ENCODE data around the gene TMEM17.
A peak's percentile ranks its signal among the peaks of the same experiment; 100 is the strongest.

Gene TMEM17

DNA sequence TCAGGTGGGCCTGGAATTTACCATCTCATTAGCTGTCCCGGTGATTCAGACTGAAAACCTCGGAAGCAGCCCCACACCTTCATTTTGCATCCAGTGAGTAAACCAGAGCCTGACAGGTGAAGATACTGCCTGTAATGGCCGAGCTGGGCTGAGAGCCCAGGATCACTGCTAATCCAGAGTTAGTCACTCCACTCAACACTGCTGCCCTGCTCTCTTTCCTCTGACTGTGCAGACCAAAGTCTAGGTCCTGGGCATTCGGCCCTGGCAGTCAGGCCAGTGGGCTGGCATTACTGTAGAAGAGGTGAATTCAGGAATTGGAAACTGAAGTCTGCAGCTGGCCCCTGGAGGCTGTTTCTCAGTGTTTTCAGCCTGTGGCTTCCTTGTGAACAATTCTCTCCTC is 44.3 kb downstream of the TMEM17 start:
- H3K27me3 ChIP-seq (ENCODE audit: control insufficient read depth in 3 of 3, insufficient read depth in 3 of 3, low read depth in 1 of 3, low read length in 3 of 3), result no peaks in the 10 kb centered on the region
- no CpG with 5 or more reads among the region's 4 CpGs for WGBS, 2 donors (ENCODE audit: extremely low coverage in 2 of 2, insufficient read length in 2 of 2, insufficient replicate concordance in 1 of 2)
- no peak overlapping the region for H2BK12ac ChIP-seq (ENCODE audit: low read length)
- H2AK5ac ChIP-seq (ENCODE audit: low read depth, low read length), result peak overlapping the region; percentile 72
- no peaks in the 10 kb centered on the region for H3K79me1 ChIP-seq (ENCODE audit: low read depth, low read length)
- no peak for DNase-seq (ENCODE audit: low spot score)
- peak overlapping the region; percentile 42 for H2BK15ac ChIP-seq (ENCODE audit: low read length)
- H2BK5ac ChIP-seq (ENCODE audit: low read length), result no peak overlapping the region
- H3K23ac ChIP-seq (ENCODE audit: low read depth, low read length, poor library complexity), result no peak overlapping the region
- H3K36me3 ChIP-seq (replicated peaks in 1 of 2; ENCODE audit: control insufficient read depth in 2 of 2, insufficient read depth in 2 of 2, low read length in 2 of 2), result no peaks in the 10 kb centered on the region
- no peaks in the 10 kb centered on the region for H3K9me3 ChIP-seq (replicated peaks in 1 of 2; ENCODE audit: control insufficient read depth in 2 of 2, insufficient read depth in 1 of 2, low read depth in 1 of 2, low read length in 2 of 2)
- no peak overlapping the region for H4K8ac ChIP-seq (ENCODE audit: low read depth, low read length)
- H3K14ac ChIP-seq (ENCODE audit: low read length), result peak overlapping the region; percentile 12
- H3K4me3 ChIP-seq (ENCODE audit: low read length in 2 of 2), result no peak overlapping the region
- no peak overlapping the region for H4K91ac ChIP-seq (ENCODE audit: low read depth, low read length, poor library complexity)
- no peak overlapping the region for H3K27ac ChIP-seq (replicated peaks; ENCODE audit: low read length)
- H3K9ac ChIP-seq (ENCODE audit: low read depth, low read length, poor library complexity), result peak overlapping the region; percentile 21
- no peak overlapping the region for H3K4ac ChIP-seq (ENCODE audit: low read length)
- H3K18ac ChIP-seq (ENCODE audit: low read length), result peak overlapping the region; percentile 55
- no peak overlapping the region for H2AFZ ChIP-seq (ENCODE audit: low read length)
- H2BK120ac ChIP-seq (ENCODE audit: low read depth, low read length), result no peak overlapping the region
- H3K4me2 ChIP-seq (ENCODE audit: insufficient read depth, low read length, poor library complexity, severe bottlenecking), result no peak overlapping the region
- H3K4me1 ChIP-seq (ENCODE audit: control insufficient read depth in 2 of 2, insufficient read depth in 1 of 2, low read depth in 1 of 2, low read length in 2 of 2), result peaks cover 24 to 28% of the 10 kb centered on the region in 2 donors

DNA sequence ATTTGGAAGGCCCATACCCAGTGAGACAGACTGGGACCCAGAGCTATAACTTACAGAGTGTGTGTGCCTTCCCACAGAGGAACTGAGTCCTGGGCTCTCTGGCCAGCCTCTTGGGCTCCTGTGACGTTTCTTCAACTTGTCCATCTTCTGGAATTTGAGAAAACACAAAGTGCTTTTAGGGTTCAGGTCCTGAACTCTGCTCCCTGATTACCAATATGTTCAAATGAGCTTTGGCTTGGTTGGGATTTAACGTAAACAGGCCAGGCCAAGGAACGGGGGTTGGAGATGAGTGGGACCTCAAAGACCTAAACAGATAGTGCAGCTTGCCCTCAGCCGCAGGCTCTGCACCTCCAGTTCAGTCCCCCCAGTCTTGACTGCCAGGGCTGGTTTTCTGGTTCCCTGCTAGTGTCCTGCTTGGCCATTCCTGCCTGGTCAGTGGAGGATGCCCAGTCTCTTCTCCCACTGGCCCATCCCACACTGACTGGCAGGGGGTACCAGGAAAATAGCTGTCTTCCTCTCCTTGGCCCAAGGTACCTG is 44.9 kb downstream of the TMEM17 start:
- H4K8ac ChIP-seq (ENCODE audit: low read depth, low read length), result no peak overlapping the region
- H3K18ac ChIP-seq (ENCODE audit: low read length), result peak overlapping the region; percentile 11
- no peaks in the 10 kb centered on the region for H3K9me3 ChIP-seq (replicated peaks in 1 of 2; ENCODE audit: control insufficient read depth in 2 of 2, insufficient read depth in 1 of 2, low read depth in 1 of 2, low read length in 2 of 2)
- no CpG with 5 or more reads among the region's 4 CpGs for WGBS, 2 donors (ENCODE audit: extremely low coverage in 2 of 2, insufficient read length in 2 of 2, insufficient replicate concordance in 1 of 2)
- no peak overlapping the region for H2AFZ ChIP-seq (ENCODE audit: low read length)
- no peaks in the 10 kb centered on the region for H3K36me3 ChIP-seq (replicated peaks in 1 of 2; ENCODE audit: control insufficient read depth in 2 of 2, insufficient read depth in 2 of 2, low read length in 2 of 2)
- H3K79me1 ChIP-seq (ENCODE audit: low read depth, low read length), result no peaks in the 10 kb centered on the region
- H2BK5ac ChIP-seq (ENCODE audit: low read length), result no peak overlapping the region
- H2AK5ac ChIP-seq (ENCODE audit: low read depth, low read length), result peak overlapping the region; percentile 75
- no peak overlapping the region for H3K27ac ChIP-seq (replicated peaks; ENCODE audit: low read length)
- no peak overlapping the region for H3K4me3 ChIP-seq (ENCODE audit: low read length in 2 of 2)
- H3K23ac ChIP-seq (ENCODE audit: low read depth, low read length, poor library complexity), result no peak overlapping the region
- H4K91ac ChIP-seq (ENCODE audit: low read depth, low read length, poor library complexity), result no peak overlapping the region
- H3K4me1 ChIP-seq (ENCODE audit: control insufficient read depth in 2 of 2, insufficient read depth in 1 of 2, low read depth in 1 of 2, low read length in 2 of 2), result peaks cover 19 to 22% of the 10 kb centered on the region in 2 donors
- no peak overlapping the region for H3K9ac ChIP-seq (ENCODE audit: low read depth, low read length, poor library complexity)
- H3K4me2 ChIP-seq (ENCODE audit: insufficient read depth, low read length, poor library complexity, severe bottlenecking), result no peak overlapping the region
- no peak overlapping the region for H3K4ac ChIP-seq (ENCODE audit: low read length)
- no peak overlapping the region for H3K14ac ChIP-seq (ENCODE audit: low read length)
- no peak for DNase-seq (ENCODE audit: low spot score)
- H3K27me3 ChIP-seq (ENCODE audit: control insufficient read depth in 3 of 3, insufficient read depth in 3 of 3, low read depth in 1 of 3, low read length in 3 of 3), result peaks cover 0 to 5% (median 0%) of the 10 kb centered on the region in 3 experiments
- no peak overlapping the region for H2BK12ac ChIP-seq (ENCODE audit: low read length)
- H2BK15ac ChIP-seq (ENCODE audit: low read length), result peak overlapping the region; percentile 52
- H2BK120ac ChIP-seq (ENCODE audit: low read depth, low read length), result peak overlapping the region; percentile 35

DNA sequence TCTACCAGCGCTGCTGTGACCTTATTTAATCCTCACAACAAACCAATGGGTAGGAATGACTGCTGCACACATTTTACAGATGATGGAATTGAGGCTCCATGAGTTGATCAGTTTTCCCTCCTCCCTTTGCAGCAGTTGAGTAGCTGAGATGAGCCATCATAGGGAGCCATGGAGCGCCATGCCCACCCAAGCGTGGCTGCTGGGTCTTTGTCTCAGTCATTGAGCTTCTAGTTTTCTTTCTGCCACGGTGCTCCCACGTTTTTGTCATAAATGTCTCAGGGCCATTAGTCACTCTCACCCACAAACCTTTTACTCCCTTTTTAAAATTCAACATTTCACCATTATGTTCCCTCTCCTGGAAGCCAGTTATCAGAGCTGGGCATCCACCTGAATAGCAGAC is 45.8 kb downstream of the TMEM17 start:
- Histone ChIP-seq H4K8ac (ENCODE audit: low read depth, low read length) (no peak overlapping the region), H3K4me3 (ENCODE audit: low read length in 2 of 2) (no peak overlapping the region), H3K79me1 (ENCODE audit: low read depth, low read length) (no peaks in the 10 kb centered on the region), H3K9me3 (replicated peaks in 1 of 2; ENCODE audit: control insufficient read depth in 2 of 2, insufficient read depth in 1 of 2, low read depth in 1 of 2, low read length in 2 of 2) (no peaks in the 10 kb centered on the region), H3K4ac (ENCODE audit: low read length) (no peak overlapping the region), H3K18ac (ENCODE audit: low read length) (no peak overlapping the region), H3K14ac (ENCODE audit: low read length) (no peak overlapping the region), H2AFZ (ENCODE audit: low read length) (no peak overlapping the region), H2BK15ac (ENCODE audit: low read length) (no peak overlapping the region), H4K91ac (ENCODE audit: low read depth, low read length, poor library complexity) (no peak overlapping the region), H3K9ac (ENCODE audit: low read depth, low read length, poor library complexity) (no peak overlapping the region), H2BK120ac (ENCODE audit: low read depth, low read length) (no peak overlapping the region), H2BK12ac (ENCODE audit: low read length) (no peak overlapping the region), H3K27ac (replicated peaks; ENCODE audit: low read length) (no peak overlapping the region), H2BK5ac (ENCODE audit: low read length) (no peak overlapping the region), H3K4me1 (ENCODE audit: control insufficient read depth in 2 of 2, insufficient read depth in 1 of 2, low read depth in 1 of 2, low read length in 2 of 2) (peaks cover 11 to 22% of the 10 kb centered on the region in 2 donors), H3K36me3 (replicated peaks in 1 of 2; ENCODE audit: control insufficient read depth in 2 of 2, insufficient read depth in 2 of 2, low read length in 2 of 2) (no peaks in the 10 kb centered on the region), H3K4me2 (ENCODE audit: insufficient read depth, low read length, poor library complexity, severe bottlenecking) (no peak overlapping the region), H2AK5ac (ENCODE audit: low read depth, low read length) (no peak overlapping the region), H3K27me3 (ENCODE audit: control insufficient read depth in 3 of 3, insufficient read depth in 3 of 3, low read depth in 1 of 3, low read length in 3 of 3) (peaks cover 0 to 7% (median 0%) of the 10 kb centered on the region in 3 experiments), H3K23ac (ENCODE audit: low read depth, low read length, poor library complexity) (no peak overlapping the region)
- DNase-seq (ENCODE audit: low spot score), result no peak
- no CpG with 5 or more reads among the region's 5 CpGs for WGBS, 2 donors (ENCODE audit: extremely low coverage in 2 of 2, insufficient read length in 2 of 2, insufficient replicate concordance in 1 of 2)

DNA sequence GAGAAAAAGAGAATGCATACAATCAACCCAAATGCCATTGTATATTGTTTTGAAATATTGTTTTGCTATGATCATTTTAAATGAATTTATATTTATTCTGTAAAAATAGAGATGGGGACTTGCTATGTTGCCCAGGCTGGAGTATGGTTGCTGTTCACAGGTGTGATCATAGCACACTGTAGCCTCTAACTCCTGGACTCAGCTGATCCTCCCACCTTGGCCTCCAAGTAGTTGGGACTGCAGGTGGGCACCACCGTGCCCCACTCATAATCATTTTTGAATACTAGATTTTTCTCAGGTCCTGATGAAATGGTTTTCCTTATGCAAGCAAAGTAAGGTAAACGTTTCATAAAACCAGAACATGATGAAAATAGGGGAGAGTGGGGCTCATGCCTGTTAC is 46.3 kb downstream of the TMEM17 start:
- WGBS, 2 donors (ENCODE audit: extremely low coverage in 2 of 2, insufficient read length in 2 of 2, insufficient replicate concordance in 1 of 2), result no CpG with 5 or more reads among the region's 2 CpGs
- Histone ChIP-seq H2BK120ac (ENCODE audit: low read depth, low read length) (no peak overlapping the region), H4K8ac (ENCODE audit: low read depth, low read length) (no peak overlapping the region)

More for the DNA sequence above, 46.3 kb downstream of the TMEM17 start:
- Histone ChIP-seq H3K36me3 (replicated peaks in 1 of 2; ENCODE audit: control insufficient read depth in 2 of 2, insufficient read depth in 2 of 2, low read length in 2 of 2) (no peaks in the 10 kb centered on the region), H2BK15ac (ENCODE audit: low read length) (no peak overlapping the region), H3K23ac (ENCODE audit: low read depth, low read length, poor library complexity) (no peak overlapping the region), H2AFZ (ENCODE audit: low read length) (no peak overlapping the region), H2AK5ac (ENCODE audit: low read depth, low read length) (no peak overlapping the region), H3K4me1 (ENCODE audit: control insufficient read depth in 2 of 2, insufficient read depth in 1 of 2, low read depth in 1 of 2, low read length in 2 of 2) (peaks cover 11 to 22% of the 10 kb centered on the region in 2 donors), H4K91ac (ENCODE audit: low read depth, low read length, poor library complexity) (no peak overlapping the region), H2BK5ac (ENCODE audit: low read length) (no peak overlapping the region), H3K4me2 (ENCODE audit: insufficient read depth, low read length, poor library complexity, severe bottlenecking) (no peak overlapping the region), H3K4ac (ENCODE audit: low read length) (no peak overlapping the region), H3K4me3 (ENCODE audit: low read length in 2 of 2) (no peak overlapping the region), H3K14ac (ENCODE audit: low read length) (no peak overlapping the region), H3K9ac (ENCODE audit: low read depth, low read length, poor library complexity) (no peak overlapping the region), H3K27ac (replicated peaks; ENCODE audit: low read length) (no peak overlapping the region), H3K27me3 (ENCODE audit: control insufficient read depth in 3 of 3, insufficient read depth in 3 of 3, low read depth in 1 of 3, low read length in 3 of 3) (peaks cover 0 to 7% (median 0%) of the 10 kb centered on the region in 3 experiments), H2BK12ac (ENCODE audit: low read length) (no peak overlapping the region), H3K18ac (ENCODE audit: low read length) (no peak overlapping the region), H3K79me1 (ENCODE audit: low read depth, low read length) (no peaks in the 10 kb centered on the region), H3K9me3 (replicated peaks in 1 of 2; ENCODE audit: control insufficient read depth in 2 of 2, insufficient read depth in 1 of 2, low read depth in 1 of 2, low read length in 2 of 2) (no peaks in the 10 kb centered on the region)
- DNase-seq (ENCODE audit: low spot score), result no peak

Measured in neuronal stem cell (in vitro differentiated cells).